HEK293 (cell line): ENCODE measurements around the gene KCNK1.

Source experiments
- FEZF1 ChIP-seq: fragments of 450-650 bp; formaldehyde crosslinking; IDR thresholded peaks from 2 replicates; pipeline ENCODE4 v1.5.1; 2016; ENCODE audit warnings: missing biosample characterization, missing genetic modification characterization
- YY1 ChIP-seq: fragments of 450-650 bp; formaldehyde crosslinking; IDR thresholded peaks from 2 replicates; pipeline ENCODE4 v1.5.1; 2018; ENCODE audit warnings: missing biosample characterization, missing genetic modification characterization
- ZBTB7A ChIP-seq: fragments of 450-650 bp; formaldehyde crosslinking; IDR thresholded peaks from 2 replicates; pipeline ENCODE4 v1.5.1; 2016; ENCODE audit warnings: low read depth, missing biosample characterization, missing genetic modification characterization
- ZFP3 ChIP-seq: fragments of 450-650 bp; formaldehyde crosslinking; IDR thresholded peaks from 2 replicates; pipeline ENCODE4 v1.5.1; 2016; ENCODE audit warnings: low read depth, missing biosample characterization, missing genetic modification characterization
- ZNF114 ChIP-seq: fragments of 450-650 bp; formaldehyde crosslinking; IDR thresholded peaks from 2 replicates; pipeline ENCODE4 v1.5.0; 2017; ENCODE audit warnings: missing biosample characterization, missing genetic modification characterization
- ZNF140 ChIP-seq: fragments of 450-650 bp; formaldehyde crosslinking; IDR thresholded peaks from 2 replicates; pipeline ENCODE4 v1.5.1; 2016; ENCODE audit warnings: missing biosample characterization, missing genetic modification characterization
- ZNF16 ChIP-seq: fragments of 450-650 bp; formaldehyde crosslinking; IDR thresholded peaks from 2 replicates; pipeline ENCODE4 v1.5.1; 2016; ENCODE audit warnings: low read depth, missing biosample characterization, missing genetic modification characterization
- ZNF169 ChIP-seq: fragments of 450-650 bp; formaldehyde crosslinking; IDR thresholded peaks from 2 replicates; pipeline ENCODE4 v1.5.1; 2016; ENCODE audit warnings: missing biosample characterization, missing genetic modification characterization
- ZNF202 ChIP-seq: fragments of 450-650 bp; formaldehyde crosslinking; IDR thresholded peaks from 2 replicates; pipeline ENCODE4 v1.5.1; 2016; ENCODE audit warnings: missing biosample characterization, missing genetic modification characterization, borderline replicate concordance
- ZNF23 ChIP-seq: fragments of 450-650 bp; formaldehyde crosslinking; IDR thresholded peaks from 2 replicates; pipeline ENCODE4 v1.5.1; 2016; ENCODE audit warnings: missing biosample characterization, missing genetic modification characterization, borderline replicate concordance
- ZNF391 ChIP-seq: fragments of 450-650 bp; formaldehyde crosslinking; IDR thresholded peaks from 2 replicates; pipeline ENCODE4 v1.5.1; 2016; ENCODE audit warnings: low read depth, missing biosample characterization, missing genetic modification characterization, borderline replicate concordance
- ZNF433 ChIP-seq: fragments of 450-650 bp; formaldehyde crosslinking; IDR thresholded peaks from 2 replicates; pipeline ENCODE4 v1.5.1; 2016; ENCODE audit warnings: missing biosample characterization, missing genetic modification characterization, low read depth
- ZNF510 ChIP-seq: fragments of 450-650 bp; formaldehyde crosslinking; IDR thresholded peaks from 2 replicates; pipeline ENCODE4 v1.5.1; 2018; ENCODE audit warnings: mild to moderate bottlenecking, missing genetic modification characterization, missing biosample characterization; ENCODE audit not compliant: insufficient replicate concordance
- ZNF514 ChIP-seq: fragments of 450-650 bp; formaldehyde crosslinking; IDR thresholded peaks from 2 replicates; pipeline ENCODE4 v1.5.1; 2016; ENCODE audit warnings: missing biosample characterization, missing genetic modification characterization
- ZNF529 ChIP-seq: fragments of 450-650 bp; formaldehyde crosslinking; IDR thresholded peaks from 2 replicates; pipeline ENCODE4 v1.5.1; 2017; ENCODE audit warnings: missing genetic modification characterization, missing biosample characterization; ENCODE audit not compliant: insufficient replicate concordance
- ZNF549 ChIP-seq: fragments of 450-650 bp; IDR thresholded peaks from 2 replicates; pipeline ENCODE4 v1.5.1; 2018; ENCODE audit warnings: missing biosample characterization, missing genetic modification characterization, mild to moderate bottlenecking, inconsistent platforms, moderate library complexity
- ZNF560 ChIP-seq: fragments of 450-650 bp; formaldehyde crosslinking; IDR thresholded peaks from 2 replicates; pipeline ENCODE4 v1.5.1; 2017; ENCODE audit warnings: missing biosample characterization, missing genetic modification characterization, borderline replicate concordance
- ZNF561 ChIP-seq: fragments of 450-650 bp; IDR thresholded peaks from 2 replicates; pipeline ENCODE4 v1.5.1; 2018; ENCODE audit warnings: missing biosample characterization, missing genetic modification characterization, borderline replicate concordance
- ZNF600 ChIP-seq: fragments of 450-650 bp; formaldehyde crosslinking; IDR thresholded peaks from 2 replicates; pipeline ENCODE4 v1.5.1; 2016; ENCODE audit warnings: missing biosample characterization, missing genetic modification characterization
- ZNF677 ChIP-seq: fragments of 450-650 bp; IDR thresholded peaks from 2 replicates; pipeline ENCODE4 v1.5.0; 2018; ENCODE audit warnings: missing biosample characterization, mild to moderate bottlenecking, missing genetic modification characterization, moderate library complexity
- ZNF747 ChIP-seq: fragments of 450-650 bp; formaldehyde crosslinking; IDR thresholded peaks from 2 replicates; pipeline ENCODE4 v1.5.1; 2016; ENCODE audit warnings: missing biosample characterization, missing genetic modification characterization
- ZNF791 ChIP-seq: fragments of 450-650 bp; formaldehyde crosslinking; IDR thresholded peaks from 2 replicates; pipeline ENCODE4 v1.5.1; 2016; ENCODE audit warnings: missing biosample characterization, missing genetic modification characterization
- ZNF830 ChIP-seq: fragments of 450-650 bp; IDR thresholded peaks from 2 replicates; pipeline ENCODE4 v1.5.0; 2018; ENCODE audit warnings: missing biosample characterization, missing genetic modification characterization, low read depth, mild to moderate bottlenecking, moderate library complexity
- ZSCAN16 ChIP-seq: fragments of 450-650 bp; formaldehyde crosslinking; IDR thresholded peaks from 2 replicates; pipeline ENCODE4 v1.5.1; 2016; ENCODE audit warnings: missing biosample characterization, missing genetic modification characterization
- TF ChIP-seq, protein P1 (sequence below): fragments of 450-650 bp; formaldehyde crosslinking; IDR thresholded peaks from 2 replicates; pipeline ENCODE4 v1.5.1; 2017; ENCODE audit warnings: missing biosample characterization, missing genetic modification characterization
- TF ChIP-seq, protein P2 (sequence below): IDR thresholded peaks from 2 replicates; pipeline ENCODE4 v1.6.1; 2011; ENCODE audit warnings: mild to moderate bottlenecking, low read depth, low read length, borderline replicate concordance
- TF ChIP-seq, protein P3 (sequence below): fragments of 450-650 bp; formaldehyde crosslinking; IDR thresholded peaks from 2 replicates; pipeline ENCODE4 v1.5.1; 2016; ENCODE audit warnings: missing biosample characterization, missing genetic modification characterization
- TF ChIP-seq, protein P4 (sequence below): fragments of 450-650 bp; formaldehyde crosslinking; IDR thresholded peaks from 2 replicates; pipeline ENCODE4 v1.5.1; 2017; ENCODE audit warnings: missing biosample characterization, missing genetic modification characterization
- TF ChIP-seq, protein P5 (sequence below): fragments of 450-650 bp; formaldehyde crosslinking; IDR thresholded peaks from 2 replicates; pipeline ENCODE4 v1.5.1; 2016; ENCODE audit warnings: missing biosample characterization, missing genetic modification characterization

KCNK1 gene

DNA sequence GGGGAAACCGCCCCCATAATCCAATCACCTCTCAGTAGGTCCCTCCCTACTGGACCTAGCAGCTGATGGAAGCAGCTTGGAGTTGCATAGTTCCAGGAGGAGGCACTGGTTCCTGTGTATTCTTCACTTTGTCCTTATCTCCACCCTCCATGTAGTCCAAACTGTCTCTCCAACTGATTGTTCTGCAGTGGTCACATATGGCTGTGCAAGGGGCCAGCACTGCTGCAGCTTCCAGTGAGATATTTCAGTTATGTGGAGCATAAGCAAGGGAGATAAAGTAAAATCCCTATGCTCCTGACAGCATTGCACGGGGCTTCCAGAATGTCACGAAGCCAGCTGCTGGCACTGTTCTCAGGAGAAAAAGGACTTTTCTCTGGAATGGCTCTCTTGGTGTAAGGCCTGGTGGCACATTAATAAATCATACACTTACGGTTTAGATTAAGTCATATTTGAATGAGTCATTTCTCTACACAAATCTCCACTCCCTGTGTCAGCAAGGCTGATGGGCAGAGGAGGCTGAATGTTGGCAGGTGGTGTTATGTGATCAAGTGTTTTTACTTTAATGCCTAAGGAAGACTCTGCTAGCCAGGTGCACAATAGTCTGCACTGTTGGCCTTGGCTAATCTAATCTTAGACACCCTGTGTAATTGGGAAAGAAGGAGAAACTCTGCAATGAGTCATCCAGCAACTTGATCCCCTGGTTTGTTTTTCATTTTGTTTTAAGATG lies 93.4 kb downstream of the KCNK1 start (continued):
- TF ChIP-seq, protein P1, sequence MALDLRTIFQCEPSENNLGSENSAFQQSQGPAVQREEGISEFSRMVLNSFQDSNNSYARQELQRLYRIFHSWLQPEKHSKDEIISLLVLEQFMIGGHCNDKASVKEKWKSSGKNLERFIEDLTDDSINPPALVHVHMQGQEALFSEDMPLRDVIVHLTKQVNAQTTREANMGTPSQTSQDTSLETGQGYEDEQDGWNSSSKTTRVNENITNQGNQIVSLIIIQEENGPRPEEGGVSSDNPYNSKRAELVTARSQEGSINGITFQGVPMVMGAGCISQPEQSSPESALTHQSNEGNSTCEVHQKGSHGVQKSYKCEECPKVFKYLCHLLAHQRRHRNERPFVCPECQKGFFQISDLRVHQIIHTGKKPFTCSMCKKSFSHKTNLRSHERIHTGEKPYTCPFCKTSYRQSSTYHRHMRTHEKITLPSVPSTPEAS (tag by site-specific recombination): no peak
- TF ChIP-seq, protein P2, sequence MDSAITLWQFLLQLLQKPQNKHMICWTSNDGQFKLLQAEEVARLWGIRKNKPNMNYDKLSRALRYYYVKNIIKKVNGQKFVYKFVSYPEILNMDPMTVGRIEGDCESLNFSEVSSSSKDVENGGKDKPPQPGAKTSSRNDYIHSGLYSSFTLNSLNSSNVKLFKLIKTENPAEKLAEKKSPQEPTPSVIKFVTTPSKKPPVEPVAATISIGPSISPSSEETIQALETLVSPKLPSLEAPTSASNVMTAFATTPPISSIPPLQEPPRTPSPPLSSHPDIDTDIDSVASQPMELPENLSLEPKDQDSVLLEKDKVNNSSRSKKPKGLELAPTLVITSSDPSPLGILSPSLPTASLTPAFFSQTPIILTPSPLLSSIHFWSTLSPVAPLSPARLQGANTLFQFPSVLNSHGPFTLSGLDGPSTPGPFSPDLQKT: no peak
- TF ChIP-seq ZNF549 (tag by site-specific recombination): no peak
- no peak for TF ChIP-seq ZNF830 (tag by site-specific recombination)
- peak; percentile 3 for TF ChIP-seq ZNF529 (tag by site-specific recombination)
- TF ChIP-seq, protein P3, sequence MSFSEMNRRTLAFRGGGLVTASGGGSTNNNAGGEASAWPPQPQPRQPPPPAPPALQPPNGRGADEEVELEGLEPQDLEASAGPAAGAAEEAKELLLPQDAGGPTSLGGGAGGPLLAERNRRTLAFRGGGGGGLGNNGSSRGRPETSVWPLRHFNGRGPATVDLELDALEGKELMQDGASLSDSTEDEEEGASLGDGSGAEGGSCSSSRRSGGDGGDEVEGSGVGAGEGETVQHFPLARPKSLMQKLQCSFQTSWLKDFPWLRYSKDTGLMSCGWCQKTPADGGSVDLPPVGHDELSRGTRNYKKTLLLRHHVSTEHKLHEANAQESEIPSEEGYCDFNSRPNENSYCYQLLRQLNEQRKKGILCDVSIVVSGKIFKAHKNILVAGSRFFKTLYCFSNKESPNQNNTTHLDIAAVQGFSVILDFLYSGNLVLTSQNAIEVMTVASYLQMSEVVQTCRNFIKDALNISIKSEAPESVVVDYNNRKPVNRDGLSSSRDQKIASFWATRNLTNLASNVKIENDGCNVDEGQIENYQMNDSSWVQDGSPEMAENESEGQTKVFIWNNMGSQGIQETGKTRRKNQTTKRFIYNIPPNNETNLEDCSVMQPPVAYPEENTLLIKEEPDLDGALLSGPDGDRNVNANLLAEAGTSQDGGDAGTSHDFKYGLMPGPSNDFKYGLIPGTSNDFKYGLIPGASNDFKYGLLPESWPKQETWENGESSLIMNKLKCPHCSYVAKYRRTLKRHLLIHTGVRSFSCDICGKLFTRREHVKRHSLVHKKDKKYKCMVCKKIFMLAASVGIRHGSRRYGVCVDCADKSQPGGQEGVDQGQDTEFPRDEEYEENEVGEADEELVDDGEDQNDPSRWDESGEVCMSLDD (tag by site-specific recombination): no peak
- no peak for TF ChIP-seq ZNF514 (tag by site-specific recombination)
- no peak for TF ChIP-seq YY1 (tag by site-specific recombination)
- no peak for TF ChIP-seq ZNF391 (tag by site-specific recombination)
- TF ChIP-seq ZNF561 (tag by site-specific recombination): 0 out of 2 replicates have a peak, but pooled peaks have one; percentile 29
- TF ChIP-seq ZNF16: no peak
- TF ChIP-seq ZNF560 (tag by site-specific recombination): no peak
- TF ChIP-seq ZNF202 (tag by site-specific recombination): no peak
- TF ChIP-seq, protein P4, sequence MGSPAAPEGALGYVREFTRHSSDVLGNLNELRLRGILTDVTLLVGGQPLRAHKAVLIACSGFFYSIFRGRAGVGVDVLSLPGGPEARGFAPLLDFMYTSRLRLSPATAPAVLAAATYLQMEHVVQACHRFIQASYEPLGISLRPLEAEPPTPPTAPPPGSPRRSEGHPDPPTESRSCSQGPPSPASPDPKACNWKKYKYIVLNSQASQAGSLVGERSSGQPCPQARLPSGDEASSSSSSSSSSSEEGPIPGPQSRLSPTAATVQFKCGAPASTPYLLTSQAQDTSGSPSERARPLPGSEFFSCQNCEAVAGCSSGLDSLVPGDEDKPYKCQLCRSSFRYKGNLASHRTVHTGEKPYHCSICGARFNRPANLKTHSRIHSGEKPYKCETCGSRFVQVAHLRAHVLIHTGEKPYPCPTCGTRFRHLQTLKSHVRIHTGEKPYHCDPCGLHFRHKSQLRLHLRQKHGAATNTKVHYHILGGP: no peak
- no peak for TF ChIP-seq ZNF169 (tag by site-specific recombination)
- TF ChIP-seq, protein P5, sequence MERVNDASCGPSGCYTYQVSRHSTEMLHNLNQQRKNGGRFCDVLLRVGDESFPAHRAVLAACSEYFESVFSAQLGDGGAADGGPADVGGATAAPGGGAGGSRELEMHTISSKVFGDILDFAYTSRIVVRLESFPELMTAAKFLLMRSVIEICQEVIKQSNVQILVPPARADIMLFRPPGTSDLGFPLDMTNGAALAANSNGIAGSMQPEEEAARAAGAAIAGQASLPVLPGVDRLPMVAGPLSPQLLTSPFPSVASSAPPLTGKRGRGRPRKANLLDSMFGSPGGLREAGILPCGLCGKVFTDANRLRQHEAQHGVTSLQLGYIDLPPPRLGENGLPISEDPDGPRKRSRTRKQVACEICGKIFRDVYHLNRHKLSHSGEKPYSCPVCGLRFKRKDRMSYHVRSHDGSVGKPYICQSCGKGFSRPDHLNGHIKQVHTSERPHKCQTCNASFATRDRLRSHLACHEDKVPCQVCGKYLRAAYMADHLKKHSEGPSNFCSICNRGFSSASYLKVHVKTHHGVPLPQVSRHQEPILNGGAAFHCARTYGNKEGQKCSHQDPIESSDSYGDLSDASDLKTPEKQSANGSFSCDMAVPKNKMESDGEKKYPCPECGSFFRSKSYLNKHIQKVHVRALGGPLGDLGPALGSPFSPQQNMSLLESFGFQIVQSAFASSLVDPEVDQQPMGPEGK (tag by site-specific recombination): peak; percentile 38
- no peak for TF ChIP-seq ZBTB7A (tag by site-specific recombination)
- peak; percentile 73 for TF ChIP-seq ZNF600
- TF ChIP-seq ZNF791 (tag by site-specific recombination): no peak
- TF ChIP-seq ZNF140 (tag by site-specific recombination): no peak
- no peak for TF ChIP-seq ZNF433
- TF ChIP-seq ZNF677: no peak
- TF ChIP-seq ZFP3 (tag by site-specific recombination): no peak
- TF ChIP-seq ZNF747 (tag by site-specific recombination): no peak
- TF ChIP-seq ZSCAN16 (tag by site-specific recombination): no peak
- TF ChIP-seq ZNF23 (tag by site-specific recombination): no peak
- no peak for TF ChIP-seq ZNF510 (tag by site-specific recombination)
- TF ChIP-seq ZNF114 (tag by site-specific recombination): no peak
- peak; percentile 40; the same call in 1 of the 2 replicates for TF ChIP-seq FEZF1 (tag by site-specific recombination)
